CD14-positive monocyte (primary cell): ENCODE measurements around the gene CKS1B. TPM values are rescaled to one million over a fixed set of nuclear protein-coding genes. Genes with fewer than 3 reads are reported as not detected.
A peak's percentile ranks its signal among the peaks of the same experiment; 100 is the strongest.

Experiments
- DNase-seq, 3 donors: peaks; one replicate each; pipeline ENCODE4 v3.0.0-alpha.2; 2011 to 2022
- H2AFZ ChIP-seq: 2 replicates; pipeline ENCODE4 v1.6.0; 2012; ENCODE audit warnings: mild to moderate bottlenecking, low read depth, low read length, inconsistent platforms; ENCODE audit not compliant: insufficient read depth, poor library complexity, severe bottlenecking
- H3K27ac ChIP-seq, 2 donors: 1 replicate in 1 of 2; 2 replicates in 1 of 2; pipeline ENCODE4 v1.5.1; 2012 to 2013; ENCODE audit warnings: low read length in 2 of 2, control low read depth in 1 of 2, inconsistent platforms in 1 of 2, low read depth in 1 of 2, mild to moderate bottlenecking in 1 of 2
- H3K27me3 ChIP-seq, 2 donors: one replicate each; pipeline versions ENCODE4 v1.6.0 to v1.6.1; 2011 to 2013; ENCODE audit warnings: low read length in 2 of 2; ENCODE audit not compliant: control insufficient read depth in 2 of 2, insufficient read depth in 2 of 2
- H3K36me3 ChIP-seq, 2 donors: replicated peaks in 1 of 2; 1 replicate in 1 of 2; 2 replicates in 1 of 2; pipeline versions ENCODE4 v1.5.1 to v1.6.1; 2012 to 2013; ENCODE audit warnings: low read length in 2 of 2, control low read depth in 1 of 2, inconsistent platforms in 1 of 2, mild to moderate bottlenecking in 1 of 2; ENCODE audit not compliant: insufficient read depth in 2 of 2, control insufficient read depth in 1 of 2
- H3K4me1 ChIP-seq, 2 donors: 1 replicate in 1 of 2; 2 replicates in 1 of 2; pipeline versions ENCODE4 v1.5.1 to v1.6.1; 2012 to 2013; ENCODE audit warnings: low read length in 2 of 2, control low read depth in 1 of 2, inconsistent platforms in 1 of 2, mild to moderate bottlenecking in 1 of 2, moderate library complexity in 1 of 2; ENCODE audit not compliant: insufficient read depth in 2 of 2, control insufficient read depth in 1 of 2
- H3K4me2 ChIP-seq: replicated peaks from 2 replicates; pipeline ENCODE3; 2012; ENCODE audit warnings: low read length, moderate library complexity, mild to moderate bottlenecking; ENCODE audit not compliant: poor library complexity, severe bottlenecking; ENCODE audit errors: extremely low read depth
- H3K4me3 ChIP-seq, 3 experiments: fragments of 200-600 bp in 1 of 3; sonication (generic) in 1 of 3; replicated peaks in 1 of 3; 1 replicate in 2 of 3; 2 replicates in 1 of 3; pipeline ENCODE4 v1.5.1; 2011 to 2013; ENCODE audit warnings: low read length in 3 of 3, mild to moderate bottlenecking in 3 of 3, control low read depth in 2 of 3, low read depth in 2 of 3, inconsistent platforms in 1 of 3, moderate library complexity in 1 of 3
- H3K79me2 ChIP-seq: 2 replicates; pipeline ENCODE4 v1.6.0; 2012; ENCODE audit warnings: mild to moderate bottlenecking, control low read depth, inconsistent platforms, low read length, moderate library complexity; ENCODE audit not compliant: insufficient read depth
- H3K9ac ChIP-seq: 2 replicates; pipeline ENCODE4 v1.6.0; 2017; ENCODE audit warnings: low read length, mild to moderate bottlenecking; ENCODE audit not compliant: insufficient read depth, poor library complexity, severe bottlenecking
- H3K9me3 ChIP-seq, 2 donors: replicated peaks in 1 of 2; 1 replicate in 1 of 2; 2 replicates in 1 of 2; pipeline versions ENCODE4 v1.5.1 to v1.6.1; 2012 to 2013; ENCODE audit warnings: low read length in 2 of 2, control low read depth in 1 of 2; ENCODE audit not compliant: control insufficient read depth in 1 of 2, insufficient read depth in 1 of 2
- H4K20me1 ChIP-seq: 2 replicates; pipeline ENCODE4 v1.6.0; 2012; ENCODE audit warnings: mild to moderate bottlenecking, low read length, control low read depth, moderate library complexity; ENCODE audit not compliant: insufficient read depth
- H3K27ac Mint-ChIP-seq, 7 donors: one replicate each; pipeline ENCODE4 v1.8.0; 2020; ENCODE audit warnings: mild to moderate bottlenecking in 7 of 7, mixed read lengths in 7 of 7, moderate library complexity in 6 of 7, inconsistent platforms in 2 of 7
- H3K27me3 Mint-ChIP-seq, 3 donors: one replicate each; pipeline ENCODE4 v1.8.0; 2021 to 2022; ENCODE audit warnings: low read depth in 3 of 3, mild to moderate bottlenecking in 3 of 3, mixed read lengths in 3 of 3, moderate library complexity in 3 of 3, inconsistent platforms in 1 of 3
- H3K36me3 Mint-ChIP-seq, 2 donors: one replicate each; pipeline ENCODE4 v1.8.0; 2020; ENCODE audit warnings: mixed read lengths in 2 of 2, inconsistent platforms in 1 of 2, mild to moderate bottlenecking in 1 of 2
- H3K4me1 Mint-ChIP-seq: one replicate; pipeline ENCODE4 v1.8.0; 2020; ENCODE audit warnings: mild to moderate bottlenecking, mixed read lengths
- H3K4me3 Mint-ChIP-seq, 2 donors: one replicate each; pipeline ENCODE4 v1.8.0; 2020; ENCODE audit warnings: mild to moderate bottlenecking in 2 of 2, mixed read lengths in 2 of 2, moderate library complexity in 1 of 2
- H3K9me3 Mint-ChIP-seq, 7 donors: one replicate each; pipeline ENCODE4 v1.8.0; 2020 to 2022; ENCODE audit warnings: mixed read lengths in 7 of 7, mild to moderate bottlenecking in 6 of 7, moderate library complexity in 6 of 7, inconsistent platforms in 2 of 7
- CTCF ChIP-seq: fragments of 200-600 bp; IDR thresholded peaks from one replicate; pipeline ENCODE4 v1.8.0; 2022; ENCODE audit warnings: antibody characterized with exemption, mild to moderate bottlenecking
- WGBS: methylation state at CpG from one replicate; pipeline ENCODE4 v1.1.5; 2013; ENCODE audit warnings: missing lambda C conversion rate; ENCODE audit not compliant: insufficient coverage; 5-methylcytosine and 5-hydroxymethylcytosine counted together
- intact Hi-C, 2 donors: fragments of 100-400 bp; cut with micrococcal nuclease; formaldehyde crosslinking; loops; one replicate each; pipeline versions ENCODE4 v1.15.0 to v1.15.1; 2023
- polyA plus RNA-seq, 3 donors: library from polyadenylated mRNA; depleted of rRNA in 1 of 3; unstranded in 2 of 3; stranded (reverse) in 1 of 3; fragments of 300-500 nt in 2 of 3; fragments of >200 nt in 1 of 3; fragmentation: Illumina TruSeq in 2 of 3; gene quantifications; 1 replicate in 2 of 3; 2 replicates in 1 of 3; pipeline ENCODE4 v1.2.3, GENCODE V29; 2012 to 2021

Gene CKS1B
- polyA plus RNA-seq, 3 donors, result 9.4 to 22.6 (median 18.0) TPM

GRCh38 chr1:154963643-154964042, 10.8 kb upstream of the CKS1B start:
- Mint-ChIP-seq H3K36me3 (peaks cover 53 to 65% of the 10 kb centered on the region in 2 donors), H3K4me3 (no peak overlapping the region), H3K9me3 (no peaks in the 10 kb centered on the region), H3K27me3 (peaks cover 0 to 4% (median 0%) of the 10 kb centered on the region in 3 donors), H3K4me1 (peaks cover 24% of the 10 kb centered on the region), H3K27ac (peak overlapping the region in 2 of 7 donors; percentile 31 to 68)
- Histone ChIP-seq H3K4me3 (no peak overlapping the region), H3K9ac (no peak overlapping the region), H3K9me3 (no peaks in the 10 kb centered on the region), H3K36me3 (peaks cover 68 to 69% of the 10 kb centered on the region in 2 donors), H3K79me2 (peaks cover 46% of the 10 kb centered on the region), H3K27ac (no peak overlapping the region), H2AFZ (no peak overlapping the region), H3K27me3 (no peaks in the 10 kb centered on the region), H4K20me1 (peaks cover 66% of the 10 kb centered on the region), H3K4me1 (peaks cover 17 to 30% of the 10 kb centered on the region in 2 donors), H3K4me2 (no peak overlapping the region)
- TF ChIP-seq CTCF, result no peak
- no peak for DNase-seq
- intact Hi-C loops, result loop anchor here (5.0 kb wide), 2 partner anchors 39 to 54 kb away; partner anchors contain the start of gene ZBTB7B (in 2 of the 2)
- WGBS, result 96% methylated on average over 8 of the region's 8 CpGs

GRCh38 chr1:154964359-154964758, 10.1 kb upstream of the CKS1B start:
- H3K4me1 ChIP-seq, result peaks cover 17 to 30% of the 10 kb centered on the region in 2 donors
- peaks cover 59 to 68% of the 10 kb centered on the region in 2 donors for H3K36me3 Mint-ChIP-seq
- intact Hi-C loops, result loop anchor here (5.0 kb wide), 2 partner anchors 38 to 53 kb away; partner anchors contain the start of gene ZBTB7B (in 2 of the 2)
- H3K27me3 ChIP-seq, result no peaks in the 10 kb centered on the region
- peaks cover 24% of the 10 kb centered on the region for H3K4me1 Mint-ChIP-seq
- no peak overlapping the region for H2AFZ ChIP-seq
- H3K9me3 Mint-ChIP-seq, result no peaks in the 10 kb centered on the region
- H3K4me2 ChIP-seq, result no peak overlapping the region
- H3K27ac ChIP-seq, result no peak overlapping the region
- no peak overlapping the region for H3K4me3 Mint-ChIP-seq
- peaks cover 65 to 69% of the 10 kb centered on the region in 2 donors for H3K36me3 ChIP-seq
- no peak overlapping the region for H3K4me3 ChIP-seq
- peaks cover 46% of the 10 kb centered on the region for H3K79me2 ChIP-seq
- DNase-seq, result no peak
- 67% methylated on average over 3 of the region's 6 CpGs for WGBS
- peaks cover 0 to 4% (median 0%) of the 10 kb centered on the region in 3 donors for H3K27me3 Mint-ChIP-seq
- no peak overlapping the region for H3K9ac ChIP-seq
- H3K9me3 ChIP-seq, result no peaks in the 10 kb centered on the region
- TF ChIP-seq CTCF, result no peak
- H4K20me1 ChIP-seq, result peaks cover 66% of the 10 kb centered on the region
- peak overlapping the region in 1 of 7 donors; percentile 46 for H3K27ac Mint-ChIP-seq
